Endothelial cell of umbilical vein (primary cell): ENCODE data around the gene CELF2. TPM values are rescaled to one million over a fixed set of nuclear protein-coding genes. Genes with fewer than 3 reads are reported as not detected.

Source experiments
- BruUV-seq: library from RNA; stranded (reverse); fragments of 400-500 nt; replicated peaks from 2 replicates; lab custom pipeline; 2021; lab: Mats Ljungman, UMichigan
- CTCF ChIA-PET: fragments of 300-600, 350-600 bp; sonication (Branson Sonifier 250); formaldehyde crosslinking; loops from one replicate; lab custom pipeline; 2021; ENCODE audit warnings: antibody characterized with exemption, inconsistent platforms; lab: Charles Lee
- POLR2A ChIA-PET: fragments of 300-600, 350-600 bp; sonication (Branson Sonifier 250); formaldehyde crosslinking; loops from one replicate; lab custom pipeline; 2021; ENCODE audit warnings: antibody characterized with exemption, inconsistent platforms; lab: Charles Lee
- DNase-seq: peaks from one replicate; pipeline ENCODE4 v3.0.0-alpha.2; 2011; ENCODE audit warnings: low read depth, low spot score
- FAIRE-seq: peaks from 2 replicates; lab custom pipeline; 2011; peaks lifted over from hg19 to GRCh38; lab: Jason Lieb, UNC
- H2AFZ ChIP-seq: 2 replicates; pipeline ENCODE4 v1.6.0; 2012; ENCODE audit warnings: low read depth, low read length, control low read depth, inconsistent platforms
- H3K27ac ChIP-seq: 2 replicates; pipeline ENCODE4 v1.5.1; 2011; ENCODE audit warnings: low read depth, mild to moderate bottlenecking, control low read depth, low read length, moderate library complexity; ENCODE audit not compliant: insufficient read depth
- H3K27me3 ChIP-seq, 2 experiments: 2 replicates each; pipeline versions ENCODE4 v1.6.0 to v1.6.1; 2011; ENCODE audit warnings: low read length in 2 of 2, mixed read lengths in 1 of 2; ENCODE audit not compliant: control insufficient read depth in 2 of 2, insufficient read depth in 2 of 2
- H3K36me3 ChIP-seq, 2 experiments: 2 replicates in 1 of 2; 3 replicates in 1 of 2; pipeline ENCODE4 v1.5.1; 2011; ENCODE audit warnings: low read length in 2 of 2, mild to moderate bottlenecking in 1 of 2, moderate library complexity in 1 of 2; ENCODE audit not compliant: control insufficient read depth in 2 of 2, insufficient read depth in 2 of 2; ENCODE audit errors: extremely low read depth in 1 of 2
- H3K4me1 ChIP-seq: 3 replicates; pipeline ENCODE4 v1.5.1; 2011; ENCODE audit warnings: mild to moderate bottlenecking, low read length; ENCODE audit not compliant: control insufficient read depth, insufficient read depth; ENCODE audit errors: extremely low read depth
- H3K4me2 ChIP-seq: 2 replicates; pipeline ENCODE4 v1.6.1; 2011; ENCODE audit warnings: low read length, control low read depth, mixed read lengths; ENCODE audit not compliant: insufficient read depth
- H3K4me3 ChIP-seq, 3 experiments: fragments of 200-600 bp in 1 of 3; sonication (generic), shearing (Covaris generic) in 1 of 3; replicated peaks in 1 of 3; 2 replicates each; pipeline ENCODE4 v1.5.1; 2011 to 2016; ENCODE audit warnings: control low read depth in 3 of 3, low read length in 3 of 3, mild to moderate bottlenecking in 2 of 3, inconsistent platforms in 1 of 3, low read depth in 1 of 3, moderate library complexity in 1 of 3; ENCODE audit not compliant: insufficient read depth in 1 of 3
- H3K79me2 ChIP-seq: 2 replicates; pipeline ENCODE4 v1.6.0; 2012; ENCODE audit warnings: low read length, inconsistent platforms; ENCODE audit not compliant: control insufficient read depth, insufficient read depth
- H3K9ac ChIP-seq: replicated peaks from 2 replicates; pipeline ENCODE3; 2011; ENCODE audit warnings: low read length, control low read depth; ENCODE audit not compliant: insufficient read depth; ENCODE audit errors: extremely low read depth
- H3K9me1 ChIP-seq: replicated peaks from 3 replicates; pipeline ENCODE4 v1.6.0; 2011; ENCODE audit warnings: mild to moderate bottlenecking, low read length; ENCODE audit not compliant: control insufficient read depth, insufficient read depth; ENCODE audit errors: extremely low read depth
- H3K9me3 ChIP-seq: replicated peaks from 2 replicates; pipeline ENCODE4 v1.5.1; 2012; ENCODE audit warnings: low read length, inconsistent platforms; ENCODE audit not compliant: control insufficient read depth, insufficient read depth
- H4K20me1 ChIP-seq: replicated peaks from 2 replicates; pipeline ENCODE3; 2011; ENCODE audit warnings: mild to moderate bottlenecking, low read length; ENCODE audit not compliant: control insufficient read depth, insufficient read depth; ENCODE audit errors: extremely low read depth
- FOS ChIP-seq: IDR thresholded peaks from 2 replicates; pipeline ENCODE4 v1.6.1; 2011; ENCODE audit warnings: mild to moderate bottlenecking, low read length, moderate library complexity, borderline replicate concordance; ENCODE audit not compliant: insufficient read depth
- GATA2 ChIP-seq: IDR thresholded peaks from 2 replicates; pipeline ENCODE4 v1.7.0; 2011; ENCODE audit warnings: low read depth, mild to moderate bottlenecking, moderate library complexity, mixed read lengths, low read length; ENCODE audit not compliant: insufficient read length, insufficient read depth
- JUN ChIP-seq: IDR thresholded peaks from 2 replicates; pipeline ENCODE4 v1.6.1; 2011; ENCODE audit warnings: borderline replicate concordance, low read depth; ENCODE audit not compliant: insufficient read length, insufficient read depth
- MYC ChIP-seq: IDR thresholded peaks from one replicate; pipeline ENCODE4 v1.6.1; 2011; ENCODE audit warnings: mild to moderate bottlenecking, low read depth, low read length
- POLR2A ChIP-seq: IDR thresholded peaks from 2 replicates; pipeline ENCODE4 v1.6.1; 2012; ENCODE audit warnings: low read depth, mild to moderate bottlenecking, control low read depth, low read length
- POLR2AphosphoS5 ChIP-seq: IDR thresholded peaks from 2 replicates; pipeline ENCODE4 v1.6.1; 2012; ENCODE audit warnings: low read depth, mild to moderate bottlenecking, control low read depth, low read length, moderate library complexity; ENCODE audit not compliant: insufficient read depth
- dilution Hi-C: fragments of 300-500 bp; cut with MboI; formaldehyde crosslinking; loops from one replicate; pipeline ENCODE4 v1.15.0; 2019; ENCODE audit warnings: low sequenced_read_pairs; ENCODE audit not compliant: extremely low pct_ligation_motif_present
- intact Hi-C: fragments of 100-400 bp; cut with micrococcal nuclease; formaldehyde crosslinking; loops from one replicate; pipeline ENCODE4 v1.10.0; 2022
- polyA plus RNA-seq, 4 experiments: library from polyadenylated mRNA; depleted of rRNA in 3 of 4; stranded (reverse) in 3 of 4; unstranded in 1 of 4; fragments of >200 nt; gene quantifications; 2 replicates each; pipeline versions ENCODE4 v1.2.1 to v1.2.3, GENCODE V29; 2011 to 2012; ENCODE audit warnings: missing spikeins in 1 of 4
- total RNA-seq: library from RNA; stranded (reverse); gene quantifications from 2 replicates; pipeline ENCODE4 v1.2.3, GENCODE V29; 2021
- TF ChIP-seq, protein P1 (sequence below), 2 donors: IDR thresholded peaks; 1 replicate in 1 of 2; 2 replicates in 1 of 2; pipeline ENCODE4 v1.5.1; 2011; ENCODE audit warnings: low read length in 2 of 2, mild to moderate bottlenecking in 2 of 2, moderate library complexity in 2 of 2, control low read depth in 1 of 2, inconsistent platforms in 1 of 2, low read depth in 1 of 2; ENCODE audit not compliant: insufficient read depth in 1 of 2; ENCODE audit errors: extremely low read depth in 1 of 2
- TF ChIP-seq, protein P2 (sequence below): IDR thresholded peaks from 2 replicates; pipeline ENCODE4 v1.6.1; 2011; ENCODE audit not compliant: insufficient read depth, insufficient read length

The CELF2 gene
- total and polyA plus RNA-seq, 2 donors (not counting 3 experiments of a cell fraction or from before 2014, with no cell fraction given), result 21.6 to 42.6 TPM

DNA sequence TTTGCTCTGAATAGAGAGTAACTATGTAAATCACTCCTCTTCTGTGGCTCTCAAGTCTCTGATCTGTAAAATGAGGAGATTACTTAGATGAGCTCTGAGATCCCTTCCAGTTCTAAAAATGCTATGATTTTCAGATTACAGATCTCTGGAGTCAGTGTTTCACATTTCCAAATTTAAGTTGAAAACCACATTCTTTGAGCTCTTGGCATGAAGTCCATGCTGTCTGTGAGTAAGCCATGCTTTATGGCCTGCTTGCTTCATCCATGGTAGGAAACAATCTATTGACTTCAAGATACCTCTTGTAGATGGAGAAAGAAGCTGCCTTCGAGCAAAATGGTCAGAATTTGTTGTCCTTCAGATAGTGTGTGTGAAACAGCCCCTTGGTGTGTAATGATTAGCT, 64.9 kb downstream of the CELF2 start:
- H3K9me1 ChIP-seq, result no peaks in the 10 kb centered on the region
- H3K27ac ChIP-seq, result no peak overlapping the region
- FAIRE-seq (no peak), DNase-seq (no peak)
- H2AFZ ChIP-seq, result no peak overlapping the region
- no peaks in the 10 kb centered on the region for H3K4me1 ChIP-seq
- ChIA-PET POLR2A (no interaction called here), CTCF (interaction anchor here (1.0 to 1.7 kb wide), 2 partner anchors 11 to 13 kb away, joined by 3 to 4 read pairs; no protein-coding TSS in a partner anchor)
- no peak overlapping the region for H3K9ac ChIP-seq
- H3K36me3 ChIP-seq, result no peaks in the 10 kb centered on the region
- no peaks in the 10 kb centered on the region for H3K27me3 ChIP-seq
- H3K9me3 ChIP-seq, result no peaks in the 10 kb centered on the region
- dilution Hi-C loops, result no loop called here
- H4K20me1 ChIP-seq, result no peaks in the 10 kb centered on the region
- BruUV-seq, result no TSS peak
- intact Hi-C loops, result no loop called here
- TF ChIP-seq POLR2A, result no peak
- TF ChIP-seq, protein P1, sequence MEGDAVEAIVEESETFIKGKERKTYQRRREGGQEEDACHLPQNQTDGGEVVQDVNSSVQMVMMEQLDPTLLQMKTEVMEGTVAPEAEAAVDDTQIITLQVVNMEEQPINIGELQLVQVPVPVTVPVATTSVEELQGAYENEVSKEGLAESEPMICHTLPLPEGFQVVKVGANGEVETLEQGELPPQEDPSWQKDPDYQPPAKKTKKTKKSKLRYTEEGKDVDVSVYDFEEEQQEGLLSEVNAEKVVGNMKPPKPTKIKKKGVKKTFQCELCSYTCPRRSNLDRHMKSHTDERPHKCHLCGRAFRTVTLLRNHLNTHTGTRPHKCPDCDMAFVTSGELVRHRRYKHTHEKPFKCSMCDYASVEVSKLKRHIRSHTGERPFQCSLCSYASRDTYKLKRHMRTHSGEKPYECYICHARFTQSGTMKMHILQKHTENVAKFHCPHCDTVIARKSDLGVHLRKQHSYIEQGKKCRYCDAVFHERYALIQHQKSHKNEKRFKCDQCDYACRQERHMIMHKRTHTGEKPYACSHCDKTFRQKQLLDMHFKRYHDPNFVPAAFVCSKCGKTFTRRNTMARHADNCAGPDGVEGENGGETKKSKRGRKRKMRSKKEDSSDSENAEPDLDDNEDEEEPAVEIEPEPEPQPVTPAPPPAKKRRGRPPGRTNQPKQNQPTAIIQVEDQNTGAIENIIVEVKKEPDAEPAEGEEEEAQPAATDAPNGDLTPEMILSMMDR (IDR thresholded peaks at IDR 0.05; ENCODE audit: extremely low read depth in 1 of 2, insufficient read depth in 1 of 2, low read depth in 1 of 2, low read length in 2 of 2), result no peak
- TF ChIP-seq JUN, result no peak
- TF ChIP-seq, protein P2, sequence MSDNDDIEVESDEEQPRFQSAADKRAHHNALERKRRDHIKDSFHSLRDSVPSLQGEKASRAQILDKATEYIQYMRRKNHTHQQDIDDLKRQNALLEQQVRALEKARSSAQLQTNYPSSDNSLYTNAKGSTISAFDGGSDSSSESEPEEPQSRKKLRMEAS, result no peak
- no peak for TF ChIP-seq MYC
- no peak for TF ChIP-seq POLR2AphosphoS5
- TF ChIP-seq FOS, result no peak
- no peak for TF ChIP-seq GATA2
- no peak overlapping the region for H3K4me2 ChIP-seq
- no peak overlapping the region for H3K4me3 ChIP-seq
- H3K79me2 ChIP-seq, result no peaks in the 10 kb centered on the region
